Activated CD4-positive, alpha-beta T cell treated with anti-CD3 and anti-CD28 coated beads for 1 hour (primary cell): Measurements from ENCODE around the gene CNTNAP5.

ENCODE experiments used
- DNase-seq: peaks from one replicate; pipeline ENCODE4 v3.0.0-alpha.2; 2020

Gene CNTNAP5

DNA sequence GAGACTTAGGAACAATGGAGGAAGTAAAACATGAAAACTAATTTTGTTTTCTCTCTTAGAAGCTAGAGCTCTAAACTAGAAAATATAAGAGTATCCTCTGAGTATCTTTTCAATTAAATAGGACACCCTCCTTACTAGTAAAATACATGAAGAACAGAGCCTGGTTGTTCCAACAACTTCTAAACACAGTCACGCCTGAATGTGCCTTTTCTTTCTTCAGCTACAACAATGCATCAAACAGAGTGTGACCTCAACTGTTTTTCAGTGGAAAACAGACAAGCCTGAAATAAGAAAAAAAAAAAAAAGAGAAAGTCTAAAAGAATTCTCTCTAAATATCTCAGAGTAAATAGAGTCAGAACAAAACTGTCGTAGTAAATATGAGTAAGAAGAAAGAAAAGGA lies 928.8 kb downstream of the CNTNAP5 start:
- no peak for DNase-seq

DNA sequence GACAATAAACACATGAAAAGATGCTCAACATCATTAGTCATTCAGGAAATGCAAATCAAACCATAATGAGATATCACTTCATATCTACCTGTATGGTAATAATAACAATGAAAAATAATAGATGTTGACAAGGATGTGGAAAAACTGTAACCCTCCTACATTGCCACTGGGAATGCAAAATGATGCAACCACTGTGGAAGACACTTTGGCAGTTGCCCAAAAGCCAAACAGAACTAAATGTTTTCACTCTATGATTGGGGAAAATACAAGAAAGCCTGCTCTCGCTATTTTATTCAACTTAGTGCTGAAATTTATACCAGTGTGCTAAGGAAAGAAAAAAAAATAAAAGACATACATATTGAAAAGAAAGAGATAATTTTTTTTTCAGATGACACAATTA lies 934.5 kb downstream of the CNTNAP5 start:
- DNase-seq, result no peak

DNA sequence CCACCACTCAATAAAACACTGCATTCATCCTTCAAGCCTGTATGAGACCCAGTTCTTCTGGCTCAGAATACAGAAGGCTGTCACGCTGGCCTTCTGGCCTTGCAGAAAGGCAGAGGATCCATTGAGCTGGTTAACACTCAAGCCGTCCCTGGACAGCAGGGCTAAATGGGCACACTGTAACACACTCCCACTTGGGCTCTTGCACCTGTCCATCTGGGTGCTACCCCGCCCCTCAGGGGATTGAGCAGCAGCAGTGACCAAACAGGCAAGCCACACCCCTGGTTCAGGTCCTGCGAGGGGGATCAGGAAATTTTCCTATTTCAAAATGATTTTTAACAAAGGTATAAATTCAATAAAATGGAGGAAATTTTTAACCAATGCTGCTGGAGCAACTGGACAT lies 936.0 kb downstream of the CNTNAP5 start:
- DNase-seq, result no peak
